Mesenteric fat pad (tissue), 1 donor: ENCODE data around the gene BCKDHB. TPM values are rescaled to one million over a fixed set of nuclear protein-coding genes. Genes with fewer than 3 reads are reported as not detected.

ENCODE experiments used
- DNase-seq: peaks from one replicate; pipeline ENCODE4 v3.0.0-alpha.2; 2020; ENCODE audit warnings: low spot score
- total RNA-seq: library from RNA; stranded (reverse); fragmentation: NEBNext Ultra II Directional; extraction: Animal tissue kit (Norgen Biotek cat#: 25700); gene quantifications from one replicate; pipeline ENCODE4 v1.2.1, GENCODE V29; 2021
- donor health status: DM: yes; HTN: yes; CAD: no.

The BCKDHB gene
- total RNA-seq, 1 donor from 2014 or later = 18.2 TPM

GRCh38 chr6:80328652-80329051, 222.2 kb downstream of the BCKDHB start:
- DNase-seq = no peak

DNA sequence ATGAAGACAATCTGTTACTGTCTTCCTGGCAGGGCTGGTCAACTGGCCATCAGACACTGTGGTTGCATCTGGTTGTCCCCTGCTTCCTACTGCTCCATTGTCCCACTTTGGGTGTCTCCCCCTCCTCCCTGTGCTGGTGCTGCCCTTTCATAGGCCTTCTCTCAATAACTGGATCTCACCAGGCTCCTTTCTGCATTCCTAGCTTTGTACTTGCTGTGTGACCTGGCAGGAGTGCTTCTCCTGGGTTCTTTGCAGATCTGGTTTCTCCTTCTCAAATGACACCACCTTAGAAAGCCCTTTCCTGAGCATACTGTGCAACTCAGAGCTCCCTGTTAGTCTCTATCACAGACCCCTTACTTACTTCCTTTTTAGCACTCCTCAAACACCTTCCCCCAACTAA, 223.0 kb downstream of the BCKDHB start:
- no peak for DNase-seq

DNA sequence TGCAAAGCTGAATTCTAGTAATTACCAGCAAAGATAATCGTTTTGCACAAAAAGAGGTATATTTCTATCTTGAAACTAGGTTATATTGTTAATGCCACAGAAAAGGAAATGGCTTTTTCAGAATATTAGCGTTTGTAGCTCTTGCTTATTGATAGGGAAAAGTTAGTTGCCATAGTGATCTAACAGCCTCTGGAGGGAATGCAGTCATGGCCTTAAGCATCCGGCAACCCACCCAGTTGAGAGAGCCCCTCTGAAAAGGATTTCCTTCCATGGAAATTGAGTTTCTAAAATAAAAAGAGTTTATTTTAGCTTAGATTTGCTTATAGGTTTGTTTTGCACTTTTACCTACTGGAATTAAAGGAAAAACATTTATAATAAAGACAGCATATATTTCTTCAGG, 224.5 kb downstream of the BCKDHB start:
- DNase-seq = no peak

- DNase-seq = no peak
These were observed 225.1 kb downstream of the BCKDHB start for GRCh38 chr6:80331522-80331921.

DNA sequence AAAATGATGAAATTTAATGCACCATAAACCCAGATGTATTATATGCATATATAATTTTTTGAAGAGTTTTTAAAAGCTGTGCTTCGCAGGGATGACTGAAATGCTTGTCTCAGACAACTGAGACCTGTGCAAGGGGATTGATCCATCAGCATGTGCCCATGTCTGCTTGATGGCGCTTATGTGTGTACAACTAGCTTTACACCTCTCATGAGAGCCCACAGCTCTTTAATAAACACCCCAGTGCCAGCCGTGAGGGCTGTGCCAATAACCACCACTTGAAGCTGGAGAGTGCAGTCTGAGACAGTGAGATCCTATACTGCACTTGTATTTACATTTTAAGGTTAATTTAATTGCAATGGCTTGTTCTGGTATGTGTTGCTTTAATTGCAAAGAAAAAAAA, 225.5 kb downstream of the BCKDHB start:
- DNase-seq = no peak

GRCh38 chr6:80333342-80333741, 226.9 kb downstream of the BCKDHB start:
- DNase-seq = no peak

DNA sequence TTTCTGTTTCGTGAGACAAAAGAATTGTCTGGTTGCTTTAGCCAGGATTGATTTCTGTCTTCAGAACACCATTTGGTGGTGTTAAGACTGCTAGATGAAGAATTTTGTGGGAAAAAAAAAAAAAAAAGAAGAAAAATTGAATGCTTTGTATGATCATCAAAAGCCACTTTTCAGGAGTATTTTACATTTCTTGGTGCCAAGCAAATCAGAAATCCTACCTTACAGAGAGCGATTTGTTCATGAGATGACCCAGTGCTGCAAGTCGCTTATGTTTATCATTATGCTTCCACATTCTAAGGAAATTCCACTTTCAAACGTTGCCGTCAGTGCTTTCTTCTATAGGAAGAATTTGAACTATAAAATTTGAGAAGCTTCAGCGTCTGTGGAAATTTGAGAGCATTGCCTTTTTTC, 228.7 kb downstream of the BCKDHB start:
- DNase-seq = no peak

GRCh38 chr6:80336911-80337310, 230.4 kb downstream of the BCKDHB start:
- no peak for DNase-seq

DNA sequence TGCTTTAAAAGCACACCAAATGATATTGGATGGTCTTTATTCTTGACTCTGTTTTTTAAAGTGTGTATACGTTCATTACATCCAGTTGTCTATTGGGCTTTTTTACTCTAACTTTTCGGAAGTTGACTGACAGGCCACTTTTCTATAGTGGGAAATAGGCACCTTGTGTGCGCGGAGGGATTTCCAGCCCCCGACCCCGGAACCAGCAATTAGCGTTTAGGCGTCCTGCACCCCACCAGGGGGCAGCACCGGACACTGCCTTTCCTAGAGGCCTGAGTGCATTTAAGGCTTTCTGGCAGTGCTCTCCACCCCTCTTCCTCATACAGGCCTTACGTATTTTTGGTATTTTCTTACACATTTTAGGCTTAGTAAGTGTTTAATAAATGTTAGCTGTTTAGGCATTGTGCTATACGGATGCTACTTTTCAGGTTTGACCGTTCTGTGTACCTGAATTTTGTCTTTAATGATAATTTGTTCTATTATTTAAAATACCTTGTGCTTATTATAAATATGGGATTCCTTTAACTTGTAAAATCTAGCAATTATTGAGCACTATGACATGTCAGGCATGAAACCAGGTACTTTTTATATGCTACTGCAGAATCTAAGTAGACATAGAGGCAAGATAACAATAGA, 231.8 kb downstream of the BCKDHB start:
- no peak for DNase-seq

GRCh38 chr6:80339421-80339820, 232.9 kb downstream of the BCKDHB start:
- DNase-seq = no peak

- no peak for DNase-seq
These were observed 233.8 kb downstream of the BCKDHB start for GRCh38 chr6:80340280-80340679.

DNA sequence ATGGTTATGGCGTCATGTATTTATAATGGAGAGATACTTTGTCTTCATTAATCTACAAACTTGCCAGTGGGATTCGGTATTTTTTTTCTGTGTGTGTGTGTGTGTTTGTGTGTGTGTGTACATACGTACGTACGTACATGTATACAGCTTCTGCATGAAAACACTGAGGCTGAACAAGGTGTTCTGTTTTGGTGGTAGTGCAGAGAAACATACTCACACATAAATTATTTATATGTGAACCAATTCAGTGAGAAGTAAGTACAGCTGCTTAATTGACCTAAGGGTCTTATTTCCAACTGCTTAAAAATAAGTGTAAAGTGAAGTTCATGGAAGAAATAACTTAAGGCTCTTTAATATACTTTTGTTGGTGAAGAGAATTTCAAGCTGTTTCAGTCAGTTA, 234.2 kb downstream of the BCKDHB start:
- no peak for DNase-seq

DNA sequence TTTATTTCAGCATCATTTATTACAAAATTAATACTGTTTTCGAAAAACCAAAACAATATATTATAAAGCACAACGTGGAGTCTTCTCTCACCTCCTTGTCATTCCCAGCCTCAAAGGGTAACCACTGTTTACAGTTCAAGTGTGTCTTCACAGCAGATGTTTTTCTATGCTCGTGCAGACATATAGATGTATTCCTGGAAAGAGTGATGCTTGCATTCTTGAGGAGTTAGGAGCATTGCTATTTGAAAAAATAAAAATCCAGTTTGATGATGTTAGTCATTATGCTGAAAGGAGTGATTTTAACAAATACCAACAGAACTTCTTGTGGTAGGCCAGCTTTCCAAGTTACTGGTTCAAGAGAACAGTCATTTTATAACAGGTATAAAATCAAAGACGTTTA, 234.9 kb downstream of the BCKDHB start:
- DNase-seq = no peak

DNA sequence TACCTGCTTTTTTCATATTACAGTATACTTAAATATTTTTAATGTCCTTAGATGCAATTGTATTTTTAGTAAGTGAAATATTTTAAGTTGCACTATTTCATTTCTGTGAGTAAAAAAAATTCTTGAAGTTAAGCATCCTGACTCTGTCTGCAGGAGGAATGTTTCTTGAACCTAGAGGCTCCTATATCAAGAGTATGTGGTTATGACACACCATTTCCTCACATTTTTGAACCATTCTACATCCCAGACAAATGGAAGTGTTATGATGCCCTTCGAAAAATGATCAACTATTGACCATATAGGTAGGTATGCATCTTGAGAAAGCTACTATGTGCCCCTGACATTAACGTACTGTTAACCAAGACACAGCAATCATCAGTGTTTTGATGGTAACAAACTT, 237.0 kb downstream of the BCKDHB start:
- no peak for DNase-seq

GRCh38 chr6:80347101-80347500, 240.6 kb downstream of the BCKDHB start:
- DNase-seq = no peak

DNA sequence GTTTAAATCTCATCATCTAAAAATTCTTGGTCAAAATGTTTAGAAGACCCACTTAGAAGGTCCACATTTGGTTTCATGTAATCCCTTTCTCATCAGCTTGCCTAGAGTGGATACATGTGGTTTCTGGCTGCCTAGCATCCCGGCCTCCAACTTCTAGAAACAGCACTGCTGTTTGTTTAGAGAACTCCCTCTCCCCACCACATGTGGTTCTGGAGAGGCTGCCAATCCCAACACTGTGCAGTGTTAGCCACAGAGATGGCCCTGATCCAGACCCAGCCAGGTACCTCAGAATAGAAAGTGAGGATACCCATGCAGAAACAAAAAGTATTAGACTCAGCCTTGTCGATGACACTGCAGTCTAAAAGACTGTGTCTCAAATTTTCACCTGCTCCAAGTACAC, 241.8 kb downstream of the BCKDHB start:
- no peak for DNase-seq

DNA sequence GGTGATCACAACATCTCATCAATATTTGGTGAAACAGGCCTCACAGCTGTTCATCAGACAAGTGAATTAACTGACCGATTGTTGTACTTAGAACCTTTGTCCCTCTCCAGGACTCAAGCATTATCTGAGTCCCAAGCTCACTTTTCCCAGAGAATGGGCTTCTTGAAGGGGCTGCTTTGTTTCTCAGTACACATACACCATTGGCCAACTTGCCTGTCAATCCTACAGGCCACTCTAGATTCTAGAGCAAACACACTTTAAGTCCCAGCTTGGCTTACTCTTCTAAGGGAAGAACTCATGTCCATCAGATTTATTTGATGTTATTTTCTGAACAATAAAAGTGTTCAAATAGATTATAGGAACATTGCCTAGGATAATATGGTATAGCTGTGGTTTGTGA, 249.5 kb downstream of the BCKDHB start:
- DNase-seq = no peak

DNA sequence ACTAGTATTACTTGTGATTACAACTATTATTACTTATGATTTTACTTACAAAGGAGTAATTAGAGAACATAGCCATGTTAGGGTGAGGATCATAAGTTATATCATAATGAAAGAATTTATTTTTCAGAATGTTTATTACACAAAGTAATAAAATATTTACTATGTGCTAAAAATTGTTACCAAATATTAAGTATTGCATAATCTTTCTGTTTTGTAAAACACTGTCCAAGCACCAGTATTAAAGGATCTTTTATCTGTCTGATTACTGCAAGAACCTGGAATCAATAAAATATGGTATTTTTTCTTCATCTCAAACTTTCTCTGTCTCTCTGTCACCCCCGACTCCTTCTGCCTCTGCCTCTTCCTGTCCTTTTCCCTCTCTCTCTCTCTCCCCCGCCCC, 250.1 kb downstream of the BCKDHB start:
- no peak for DNase-seq

- no peak for DNase-seq
These were observed 250.6 kb downstream of the BCKDHB start for GRCh38 chr6:80357081-80357480.

DNA sequence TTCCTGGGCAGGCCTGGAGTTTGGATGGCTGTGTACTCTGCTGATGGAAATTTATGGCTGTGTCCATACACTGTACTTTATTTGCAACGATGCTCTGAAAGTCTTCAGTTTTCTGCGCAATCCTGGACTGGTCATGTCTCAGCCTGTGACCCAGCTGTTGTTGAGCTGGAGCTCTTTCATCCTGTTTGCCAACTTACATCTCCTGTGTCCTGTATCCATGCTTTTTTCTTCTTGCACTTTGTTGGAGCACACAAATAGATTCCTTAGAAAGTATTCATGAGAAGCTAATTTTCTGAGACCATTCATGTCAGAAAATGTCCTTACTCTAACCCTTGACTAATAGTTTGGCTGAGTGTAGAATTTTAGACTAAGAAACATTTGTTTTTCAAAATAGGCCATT, 251.2 kb downstream of the BCKDHB start:
- no peak for DNase-seq

GRCh38 chr6:80363501-80364122, 257.1 kb downstream of the BCKDHB start:
- no peak for DNase-seq

GRCh38 chr6:80364149-80364548, 257.7 kb downstream of the BCKDHB start:
- DNase-seq = no peak

GRCh38 chr6:80366051-80366450, 259.6 kb downstream of the BCKDHB start:
- DNase-seq = no peak
